SH-SY5Y (cell line): ENCODE measurements around the gene CLOCK.

Experiments used
- GATA2 ChIP-seq: IDR thresholded peaks from 2 replicates; pipeline ENCODE4 v1.6.1; 2011; ENCODE audit warnings: mild to moderate bottlenecking, low read depth, low read length
- GATA3 ChIP-seq: IDR thresholded peaks from 2 replicates; pipeline ENCODE4 v1.6.1; 2011; ENCODE audit warnings: low read depth, mild to moderate bottlenecking, low read length, moderate library complexity

The CLOCK gene

GRCh38 chr4:55437356-55437796 is 109.3 kb downstream of the CLOCK start:
- TF ChIP-seq GATA2 (no peak), GATA3 (no peak)

- no peak for TF ChIP-seq GATA2
- no peak for TF ChIP-seq GATA3
These were observed 111.4 kb downstream of the CLOCK start for GRCh38 chr4:55435141-55435841.

GRCh38 chr4:55431710-55432336 is 114.9 kb downstream of the CLOCK start:
- TF ChIP-seq GATA2 (no peak), GATA3 (no peak)

GRCh38 chr4:55424791-55425190 is 121.9 kb downstream of the CLOCK start:
- TF ChIP-seq GATA3 (no peak), GATA2 (no peak)

- TF ChIP-seq GATA2 = no peak
- TF ChIP-seq GATA3 = no peak
These were observed 130.5 kb downstream of the CLOCK start for GRCh38 chr4:55416176-55416575.

- TF ChIP-seq GATA3 = no peak
These were observed 135.1 kb downstream of the CLOCK start for GRCh38 chr4:55411621-55412020.

- no peak for TF ChIP-seq GATA3
- TF ChIP-seq GATA2 = no peak
These were observed 136.3 kb downstream of the CLOCK start for GRCh38 chr4:55410431-55410830.

- TF ChIP-seq GATA3 (no peak), GATA2 (no peak)
These were observed 137.1 kb downstream of the CLOCK start for GRCh38 chr4:55409468-55410171.

GRCh38 chr4:55407764-55408163 is 138.9 kb downstream of the CLOCK start:
- TF ChIP-seq GATA3 (no peak), GATA2 (no peak)

- TF ChIP-seq GATA2 = no peak
- TF ChIP-seq GATA3 = no peak
These were observed 139.6 kb downstream of the CLOCK start for GRCh38 chr4:55407119-55407518.

- TF ChIP-seq GATA2 (no peak), GATA3 (no peak)
These were observed 140.2 kb downstream of the CLOCK start for GRCh38 chr4:55406545-55406944.

GRCh38 chr4:55405073-55405472 is 141.6 kb downstream of the CLOCK start:
- TF ChIP-seq GATA2 = no peak

GRCh38 chr4:55399581-55399980 is 147.1 kb downstream of the CLOCK start:
- TF ChIP-seq GATA2 (no peak), GATA3 (no peak)

GRCh38 chr4:55398966-55399365 is 147.7 kb downstream of the CLOCK start:
- TF ChIP-seq GATA3 (no peak), GATA2 (no peak)

- no peak for TF ChIP-seq GATA3
- no peak for TF ChIP-seq GATA2
These were observed 148.2 kb downstream of the CLOCK start for GRCh38 chr4:55398461-55398860.
